ENCODE measurements around the gene OR2T1. TPM values are rescaled to one million over a fixed set of nuclear protein-coding genes. Genes with fewer than 3 reads are reported as not detected.
"Not testable (repeated sequence)": the region's sequence is repeated elsewhere in the genome, so short reads cannot be mapped to it uniquely, and the experiment has no call there.

Gene OR2T1
- total and polyA plus RNA-seq, 2 donors (not counting 1 experiment from before 2014, with no cell fraction given) = not detected

DNA sequence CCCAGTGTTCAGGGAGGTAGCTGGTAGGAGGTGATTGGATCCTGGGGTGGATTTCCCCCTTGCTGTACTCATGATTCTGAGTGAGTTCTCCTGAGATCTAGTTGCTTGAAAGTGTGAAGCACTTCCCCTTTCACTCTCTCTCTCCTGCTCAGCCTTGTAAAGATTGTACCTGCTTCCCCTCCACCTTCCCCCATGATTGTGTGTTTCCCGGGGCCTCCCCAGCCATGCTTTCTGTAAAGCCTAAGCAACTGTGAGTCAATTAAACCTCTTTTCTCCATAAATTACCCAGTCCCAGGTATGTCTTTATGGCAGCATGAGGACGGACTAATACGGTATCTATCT lies 25.3 kb downstream of the OR2T1 start:
- H3K9ac ChIP-seq (ENCODE audit: low read length); H3K4me3 ChIP-seq (ENCODE audit: control extremely low read depth in 1 of 5, extremely low read depth in 1 of 5, insufficient read depth in 1 of 5, low read depth in 2 of 5, low read length in 4 of 5); H3K79me2 ChIP-seq (ENCODE audit: control insufficient read depth, insufficient read depth, low read length); H3K27me3 Mint-ChIP-seq; intact Hi-C loops (cut with micrococcal nuclease); POLR2A ChIA-PET; H3K27me3 ChIP-seq (replicated peaks in 1 of 4; ENCODE audit: control extremely low read depth in 1 of 4, control insufficient read depth in 3 of 4, insufficient read depth in 4 of 4, low read length in 3 of 4); H3K9me3 Mint-ChIP-seq (ENCODE audit: insufficient read depth); H3K9me3 ChIP-seq (ENCODE audit: control extremely low read depth in 1 of 3, control insufficient read depth in 2 of 3, insufficient read depth in 1 of 3, low read length in 2 of 3); H3K4me2 ChIP-seq (replicated peaks; ENCODE audit: low read depth, low read length, poor library complexity, severe bottlenecking); CTCF ChIA-PET; H3K36me3 ChIP-seq (replicated peaks in 1 of 2; ENCODE audit: control extremely low read depth in 1 of 2, control insufficient read depth in 1 of 2, extremely low read depth in 1 of 2, insufficient read depth in 2 of 2, low read length in 1 of 2); H4K20me1 ChIP-seq (ENCODE audit: control insufficient read depth, insufficient read depth, low read length, poor library complexity, severe bottlenecking); H3K4me3 Mint-ChIP-seq: not testable (repeated sequence)
- DNase-seq (peak; percentile 65), ATAC-seq (ENCODE audit: low read depth) (peak; percentile 79)
- WGBS (ENCODE audit: insufficient coverage) = no CpG with 5 or more reads among the region's 3 CpGs
- Histone ChIP-seq H3K4me1 (ENCODE audit: control insufficient read depth in 2 of 2, insufficient read depth in 2 of 2, low read length in 2 of 2) (peaks cover 12 to 19% of the 10 kb centered on the region in 2 donors), H3K27ac (ENCODE audit: low read length in 2 of 2) (peak overlapping the region; percentile 50 to 86), H2AFZ (ENCODE audit: insufficient read depth, low read depth, low read length, poor library complexity, severe bottlenecking) (peak overlapping the region; percentile 1)
- peak overlapping the region; percentile 87 for H3K27ac Mint-ChIP-seq
- peaks cover 32% of the 10 kb centered on the region for H3K4me1 Mint-ChIP-seq

DNA sequence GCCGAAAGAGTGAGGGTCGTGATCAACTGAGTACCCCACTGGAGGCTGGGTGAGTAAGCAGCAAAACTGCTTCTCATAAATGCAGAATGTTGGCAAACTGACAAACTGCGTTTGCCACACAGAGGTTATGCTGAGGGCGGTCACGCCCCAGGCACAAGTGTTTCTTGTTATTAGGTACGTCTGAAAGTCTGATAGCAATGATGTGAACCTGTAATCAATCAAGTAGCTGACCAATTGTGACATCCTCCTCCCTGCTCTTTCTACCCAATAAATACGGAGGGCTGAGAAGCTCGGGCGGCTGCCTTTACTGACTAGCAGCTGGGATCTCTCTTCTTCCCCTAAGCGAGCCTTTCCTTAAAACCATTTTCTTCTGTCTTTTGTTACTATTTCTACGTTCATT lies 28.8 kb downstream of the OR2T1 start:
- H3K9ac ChIP-seq (ENCODE audit: low read length); H3K27me3 ChIP-seq (replicated peaks in 1 of 4; ENCODE audit: control extremely low read depth in 1 of 4, control insufficient read depth in 3 of 4, insufficient read depth in 4 of 4, low read length in 3 of 4); H3K9me3 Mint-ChIP-seq (ENCODE audit: insufficient read depth); H3K9me3 ChIP-seq (ENCODE audit: control extremely low read depth in 1 of 3, control insufficient read depth in 2 of 3, insufficient read depth in 1 of 3, low read length in 2 of 3); H3K27ac ChIP-seq (ENCODE audit: low read length in 2 of 2); H3K4me3 ChIP-seq (ENCODE audit: control extremely low read depth in 1 of 5, extremely low read depth in 1 of 5, insufficient read depth in 1 of 5, low read depth in 2 of 5, low read length in 4 of 5); POLR2A ChIA-PET; H3K36me3 ChIP-seq (replicated peaks in 1 of 2; ENCODE audit: control extremely low read depth in 1 of 2, control insufficient read depth in 1 of 2, extremely low read depth in 1 of 2, insufficient read depth in 2 of 2, low read length in 1 of 2); ATAC-seq (ENCODE audit: low read depth); DNase-seq; H4K20me1 ChIP-seq (ENCODE audit: control insufficient read depth, insufficient read depth, low read length, poor library complexity, severe bottlenecking); H3K27me3 Mint-ChIP-seq; H3K79me2 ChIP-seq (ENCODE audit: control insufficient read depth, insufficient read depth, low read length); CTCF ChIA-PET; H3K4me3 Mint-ChIP-seq; H3K4me2 ChIP-seq (replicated peaks; ENCODE audit: low read depth, low read length, poor library complexity, severe bottlenecking); intact Hi-C loops (cut with micrococcal nuclease): not testable (repeated sequence)
- H3K4me1 ChIP-seq (ENCODE audit: control insufficient read depth in 2 of 2, insufficient read depth in 2 of 2, low read length in 2 of 2) = peaks cover 12 to 19% of the 10 kb centered on the region in 2 donors
- peak overlapping the region; percentile 56 for H2AFZ ChIP-seq (ENCODE audit: insufficient read depth, low read depth, low read length, poor library complexity, severe bottlenecking)
- H3K27ac Mint-ChIP-seq = peak overlapping the region; percentile 87
- peaks cover 33% of the 10 kb centered on the region for H3K4me1 Mint-ChIP-seq
- WGBS (ENCODE audit: insufficient coverage) = no CpG with 5 or more reads among the region's 11 CpGs

DNA sequence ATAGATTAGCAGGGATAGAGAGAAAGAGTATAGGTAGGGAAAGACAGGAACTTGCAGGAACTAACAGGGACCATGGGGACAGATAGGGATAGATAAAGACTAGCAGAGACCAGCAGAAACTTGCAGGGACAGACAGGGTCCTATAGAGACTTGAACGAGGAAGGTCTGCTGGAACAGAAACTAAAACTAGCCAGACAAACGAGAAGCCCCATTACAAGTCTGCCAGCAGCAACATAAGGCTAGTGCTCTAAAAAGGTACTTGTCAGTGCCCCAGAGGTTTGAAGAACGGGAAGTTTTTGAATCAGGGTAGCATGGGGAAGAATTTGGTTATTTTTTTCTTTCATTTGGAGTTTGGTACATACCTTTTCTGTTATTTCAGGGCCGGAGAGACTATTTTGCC lies 29.4 kb downstream of the OR2T1 start:
- H3K27me3 ChIP-seq (replicated peaks in 1 of 4; ENCODE audit: control extremely low read depth in 1 of 4, control insufficient read depth in 3 of 4, insufficient read depth in 4 of 4, low read length in 3 of 4); intact Hi-C loops (cut with micrococcal nuclease); CTCF ChIA-PET; H3K9ac ChIP-seq (ENCODE audit: low read length); H3K9me3 Mint-ChIP-seq (ENCODE audit: insufficient read depth); H3K9me3 ChIP-seq (ENCODE audit: control extremely low read depth in 1 of 3, control insufficient read depth in 2 of 3, insufficient read depth in 1 of 3, low read length in 2 of 3); H3K79me2 ChIP-seq (ENCODE audit: control insufficient read depth, insufficient read depth, low read length); POLR2A ChIA-PET; H3K27me3 Mint-ChIP-seq; H3K4me2 ChIP-seq (replicated peaks; ENCODE audit: low read depth, low read length, poor library complexity, severe bottlenecking); H3K36me3 ChIP-seq (replicated peaks in 1 of 2; ENCODE audit: control extremely low read depth in 1 of 2, control insufficient read depth in 1 of 2, extremely low read depth in 1 of 2, insufficient read depth in 2 of 2, low read length in 1 of 2); H3K27ac ChIP-seq (ENCODE audit: low read length in 2 of 2); H4K20me1 ChIP-seq (ENCODE audit: control insufficient read depth, insufficient read depth, low read length, poor library complexity, severe bottlenecking); H3K4me3 ChIP-seq (ENCODE audit: control extremely low read depth in 1 of 5, extremely low read depth in 1 of 5, insufficient read depth in 1 of 5, low read depth in 2 of 5, low read length in 4 of 5): not testable (repeated sequence)
- DNase-seq (peak; percentile 34), ATAC-seq (ENCODE audit: low read depth) (peak; percentile 72)
- Mint-ChIP-seq H3K4me3 (peak overlapping the region; percentile 68), H3K27ac (peak overlapping the region; percentile 87), H3K4me1 (peaks cover 28% of the 10 kb centered on the region)
- Histone ChIP-seq H3K4me1 (ENCODE audit: control insufficient read depth in 2 of 2, insufficient read depth in 2 of 2, low read length in 2 of 2) (peaks cover 12 to 19% of the 10 kb centered on the region in 2 donors), H2AFZ (ENCODE audit: insufficient read depth, low read depth, low read length, poor library complexity, severe bottlenecking) (peak overlapping the region; percentile 56)
- 100% methylated on average over 1 of the region's 4 CpGs for WGBS (ENCODE audit: insufficient coverage)

- H3K4me3 ChIP-seq (ENCODE audit: control extremely low read depth in 1 of 5, extremely low read depth in 1 of 5, insufficient read depth in 1 of 5, low read depth in 2 of 5, low read length in 4 of 5); H3K27ac ChIP-seq (ENCODE audit: low read length in 2 of 2); H3K9me3 Mint-ChIP-seq (ENCODE audit: insufficient read depth); H4K20me1 ChIP-seq (ENCODE audit: control insufficient read depth, insufficient read depth, low read length, poor library complexity, severe bottlenecking); H3K4me3 Mint-ChIP-seq; H2AFZ ChIP-seq (ENCODE audit: insufficient read depth, low read depth, low read length, poor library complexity, severe bottlenecking); H3K9me3 ChIP-seq (ENCODE audit: control extremely low read depth in 1 of 3, control insufficient read depth in 2 of 3, insufficient read depth in 1 of 3, low read length in 2 of 3); H3K9ac ChIP-seq (ENCODE audit: low read length); H3K27ac Mint-ChIP-seq; DNase-seq; POLR2A ChIA-PET; intact Hi-C loops (cut with micrococcal nuclease); H3K27me3 ChIP-seq (replicated peaks in 1 of 4; ENCODE audit: control extremely low read depth in 1 of 4, control insufficient read depth in 3 of 4, insufficient read depth in 4 of 4, low read length in 3 of 4); H3K27me3 Mint-ChIP-seq; H3K4me2 ChIP-seq (replicated peaks; ENCODE audit: low read depth, low read length, poor library complexity, severe bottlenecking); CTCF ChIA-PET; ATAC-seq (ENCODE audit: low read depth); H3K36me3 ChIP-seq (replicated peaks in 1 of 2; ENCODE audit: control extremely low read depth in 1 of 2, control insufficient read depth in 1 of 2, extremely low read depth in 1 of 2, insufficient read depth in 2 of 2, low read length in 1 of 2); H3K79me2 ChIP-seq (ENCODE audit: control insufficient read depth, insufficient read depth, low read length): not testable (repeated sequence)
- peaks cover 17% of the 10 kb centered on the region for H3K4me1 Mint-ChIP-seq
- H3K4me1 ChIP-seq (ENCODE audit: control insufficient read depth in 2 of 2, insufficient read depth in 2 of 2, low read length in 2 of 2) = peaks cover 0 to 10% of the 10 kb centered on the region in 2 donors
- over 99% methylated on average over 13 of the region's 38 CpGs for WGBS (ENCODE audit: insufficient coverage)
These were observed 31.1 kb downstream of the OR2T1 start for GRCh38 chr1:248433811-248434415.

Data from B cell (primary cell).